Hepatocyte (in vitro differentiated cells): ENCODE results near the gene RELT.

Experiments used
- EZH2 ChIP-seq: fragments of 200-600 bp; sonication (generic); IDR thresholded peaks from 2 replicates; pipeline ENCODE4 v1.6.1; 2016; ENCODE audit warnings: antibody characterized with exemption, mild to moderate bottlenecking, borderline replicate concordance
- EZH2phosphoT487 ChIP-seq: fragments of 200-600 bp; sonication (generic); IDR thresholded peaks from one replicate; pipeline ENCODE4 v1.6.1; 2018; ENCODE audit warnings: antibody characterized with exemption, mild to moderate bottlenecking, low read depth, moderate library complexity; ENCODE audit not compliant: unreplicated experiment, severe bottlenecking
- TF ChIP-seq, protein P1 (sequence below): fragments of 200-600 bp; sonication (generic); IDR thresholded peaks from 2 replicates; pipeline ENCODE4 v1.5.1; 2016; ENCODE audit warnings: antibody characterized with exemption, mild to moderate bottlenecking; ENCODE audit not compliant: poor library complexity

DNA sequence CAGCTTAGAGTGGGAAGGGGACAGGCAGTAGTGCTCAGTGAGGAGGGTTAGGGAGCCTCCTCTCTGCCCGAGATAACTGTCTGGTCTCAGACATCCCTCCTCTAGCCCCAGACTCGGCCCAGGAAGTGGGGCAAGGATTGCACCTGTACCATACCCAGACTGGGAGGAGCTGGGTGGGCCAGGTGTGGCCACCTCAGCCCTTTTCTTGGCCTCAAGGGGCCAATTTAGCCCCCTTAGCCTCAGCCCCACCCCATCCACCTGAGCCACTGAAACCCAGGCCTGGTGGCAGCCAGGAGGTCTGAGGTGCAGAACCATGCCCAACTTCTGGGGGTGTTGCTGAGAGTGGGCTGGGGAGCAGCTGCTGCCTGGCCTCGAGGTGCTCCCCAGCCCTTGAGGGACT lies 6.5 kb downstream of the RELT start:
- no peak for TF ChIP-seq EZH2phosphoT487
- TF ChIP-seq, protein P1, sequence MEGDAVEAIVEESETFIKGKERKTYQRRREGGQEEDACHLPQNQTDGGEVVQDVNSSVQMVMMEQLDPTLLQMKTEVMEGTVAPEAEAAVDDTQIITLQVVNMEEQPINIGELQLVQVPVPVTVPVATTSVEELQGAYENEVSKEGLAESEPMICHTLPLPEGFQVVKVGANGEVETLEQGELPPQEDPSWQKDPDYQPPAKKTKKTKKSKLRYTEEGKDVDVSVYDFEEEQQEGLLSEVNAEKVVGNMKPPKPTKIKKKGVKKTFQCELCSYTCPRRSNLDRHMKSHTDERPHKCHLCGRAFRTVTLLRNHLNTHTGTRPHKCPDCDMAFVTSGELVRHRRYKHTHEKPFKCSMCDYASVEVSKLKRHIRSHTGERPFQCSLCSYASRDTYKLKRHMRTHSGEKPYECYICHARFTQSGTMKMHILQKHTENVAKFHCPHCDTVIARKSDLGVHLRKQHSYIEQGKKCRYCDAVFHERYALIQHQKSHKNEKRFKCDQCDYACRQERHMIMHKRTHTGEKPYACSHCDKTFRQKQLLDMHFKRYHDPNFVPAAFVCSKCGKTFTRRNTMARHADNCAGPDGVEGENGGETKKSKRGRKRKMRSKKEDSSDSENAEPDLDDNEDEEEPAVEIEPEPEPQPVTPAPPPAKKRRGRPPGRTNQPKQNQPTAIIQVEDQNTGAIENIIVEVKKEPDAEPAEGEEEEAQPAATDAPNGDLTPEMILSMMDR = no peak
- TF ChIP-seq EZH2 = no peak
